GM12874 (cell line): ENCODE measurements around the gene CASQ2.

Experiments used
- CTCF ChIP-seq: IDR thresholded peaks from 2 replicates; pipeline ENCODE4 v1.5.1; 2011; ENCODE audit warnings: low read depth, mild to moderate bottlenecking, control low read depth, low read length, moderate library complexity; ENCODE audit not compliant: insufficient read depth

CASQ2 gene

GRCh38 chr1:115794976-115795639 is 26.6 kb upstream of the CASQ2 start:
- TF ChIP-seq CTCF, result no peak

GRCh38 chr1:115793162-115793561 is 24.6 kb upstream of the CASQ2 start:
- no peak for TF ChIP-seq CTCF

- TF ChIP-seq CTCF, result no peak
Measured at GRCh38 chr1:115791816-115792215, 23.3 kb upstream of the CASQ2 start.

GRCh38 chr1:115790846-115791245 is 22.3 kb upstream of the CASQ2 start:
- no peak for TF ChIP-seq CTCF

- no peak for TF ChIP-seq CTCF
Measured at GRCh38 chr1:115790356-115790755, 21.8 kb upstream of the CASQ2 start.

- no peak for TF ChIP-seq CTCF
Measured at GRCh38 chr1:115783311-115783710, 14.8 kb upstream of the CASQ2 start.

- no peak for TF ChIP-seq CTCF
Measured at GRCh38 chr1:115782571-115783281, 14.2 kb upstream of the CASQ2 start.
